ENCODE results near the gene IL10RB. TPM values are rescaled to one million over a fixed set of nuclear protein-coding genes. Genes with fewer than 3 reads are reported as not detected.
A peak's percentile ranks its signal among the peaks of the same experiment; 100 is the strongest.

Gene IL10RB
- total and polyA plus RNA-seq, 2 experiments from 2014 or later: 7.5 to 16.1 TPM

- Histone ChIP-seq H3K9me3 (ENCODE audit: low read depth) (no peaks in the 10 kb centered on the region), H3K27me3 (no peaks in the 10 kb centered on the region), H3K27ac (no peak overlapping the region), H3K36me3 (no peaks in the 10 kb centered on the region), H3K4me3 (peak overlapping the region; percentile 97), H3K4me1 (ENCODE audit: low read depth) (no peaks in the 10 kb centered on the region)
- DNase-seq (ENCODE audit: low read depth in 1 of 2, low spot score in 1 of 2): no peak
- TF ChIP-seq CTCF (IDR thresholded peaks at IDR 0.05; ENCODE audit: low read depth, low read length): no peak
These were observed 36.9 kb upstream of the IL10RB start for GRCh38 chr21:33229099-33229783.

- peak within 1 kb of the TSS; percentile 75 for H3K27ac ChIP-seq
- no peaks in the 10 kb centered on the region for H3K9me3 ChIP-seq (ENCODE audit: low read depth)
- no peak for TF ChIP-seq CTCF (IDR thresholded peaks at IDR 0.05; ENCODE audit: low read depth, low read length)
- H3K4me3 ChIP-seq: peak within 1 kb of the TSS; percentile 97
- H3K4me1 ChIP-seq (ENCODE audit: low read depth): no peaks in the 10 kb centered on the region
- H3K36me3 ChIP-seq: no peaks in the 10 kb centered on the region
- DNase-seq (ENCODE audit: low read depth in 1 of 2, low spot score in 1 of 2): peak; percentile 70 to 88
- H3K27me3 ChIP-seq: no peaks in the 10 kb centered on the region
These were observed 36.2 kb upstream of the IL10RB start, which contains the start of gene IFNAR2 for GRCh38 chr21:33229784-33230544. IFNAR2 (plus strand) TSS chr21:33229938; CDS start chr21:33241923, 11,985 bp downstream.

DNA sequence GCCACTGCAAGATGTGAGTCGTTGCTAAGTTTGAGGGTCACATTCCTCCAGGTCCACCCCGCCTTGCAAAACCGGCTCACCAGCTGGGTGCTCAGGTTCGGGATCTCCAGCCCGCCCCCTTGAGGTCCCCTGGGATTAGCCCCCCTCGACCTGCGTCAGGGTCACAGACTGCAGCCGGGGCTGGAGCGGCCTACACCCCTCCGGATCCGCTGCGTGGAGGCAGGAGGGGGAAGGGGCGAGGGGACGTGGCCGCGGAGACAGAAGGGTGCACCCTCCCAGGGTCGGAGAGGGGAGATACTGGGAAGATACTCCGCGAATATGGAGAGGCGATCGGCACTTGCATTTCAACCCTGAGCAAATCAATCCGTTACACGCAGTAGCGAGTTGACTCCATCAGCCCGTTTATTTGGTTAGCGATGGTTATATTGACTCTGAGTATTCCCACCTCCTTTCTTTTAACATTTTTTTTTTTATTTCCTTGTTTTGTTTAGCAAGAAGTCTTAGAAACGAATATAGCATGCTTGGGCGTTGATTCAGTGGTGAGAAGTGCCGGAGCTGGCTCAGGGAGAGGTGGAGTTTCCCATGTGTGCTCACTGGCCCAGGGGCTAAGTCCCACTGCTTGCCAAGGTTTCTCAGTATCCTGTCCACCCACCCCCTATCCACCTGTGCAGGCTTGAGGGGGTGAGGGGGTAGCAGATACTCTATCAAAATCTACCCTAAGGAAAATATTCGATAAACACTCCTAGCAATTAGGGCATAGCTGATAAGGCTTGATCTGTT is 35.4 kb upstream of the IL10RB start:
- TF ChIP-seq CTCF (IDR thresholded peaks at IDR 0.05; ENCODE audit: low read depth, low read length): peak; percentile 6
- Histone ChIP-seq H3K36me3 (no peaks in the 10 kb centered on the region), H3K9me3 (ENCODE audit: low read depth) (no peaks in the 10 kb centered on the region), H3K27ac (peak overlapping the region; percentile 35), H3K27me3 (no peaks in the 10 kb centered on the region), H3K4me1 (ENCODE audit: low read depth) (no peaks in the 10 kb centered on the region), H3K4me3 (peak overlapping the region; percentile 97)
- peak; percentile 49 to 58 for DNase-seq (ENCODE audit: low read depth in 1 of 2, low spot score in 1 of 2)

- H3K9me3 ChIP-seq (ENCODE audit: low read depth): no peaks in the 10 kb centered on the region
- H3K27ac ChIP-seq: no peak overlapping the region
- TF ChIP-seq CTCF (IDR thresholded peaks at IDR 0.05; ENCODE audit: low read depth, low read length): no peak
- no peaks in the 10 kb centered on the region for H3K36me3 ChIP-seq
- no peak for DNase-seq (ENCODE audit: low read depth in 1 of 2, low spot score in 1 of 2)
- H3K27me3 ChIP-seq: no peaks in the 10 kb centered on the region
- H3K4me1 ChIP-seq (ENCODE audit: low read depth): no peaks in the 10 kb centered on the region
- H3K4me3 ChIP-seq: peak overlapping the region; percentile 97
These were observed 34.6 kb upstream of the IL10RB start for GRCh38 chr21:33231526-33231925.

GRCh38 chr21:33232291-33233034 is 33.7 kb upstream of the IL10RB start:
- H3K4me3 ChIP-seq: no peak overlapping the region
- H3K4me1 ChIP-seq (ENCODE audit: low read depth): no peaks in the 10 kb centered on the region

More at GRCh38 chr21:33232291-33233034, 33.7 kb upstream of the IL10RB start:
- TF ChIP-seq CTCF (IDR thresholded peaks at IDR 0.05; ENCODE audit: low read depth, low read length): no peak
- Histone ChIP-seq H3K27me3 (no peaks in the 10 kb centered on the region), H3K9me3 (ENCODE audit: low read depth) (no peaks in the 10 kb centered on the region), H3K36me3 (no peaks in the 10 kb centered on the region), H3K27ac (no peak overlapping the region)
- peak in 1 of 2 donors; percentile 25 for DNase-seq (ENCODE audit: low read depth in 1 of 2, low spot score in 1 of 2)
